Ishikawa (cell line): Measurements from ENCODE around the gene ZBTB20.

ENCODE experiments used
- NFIC ChIP-seq: IDR thresholded peaks from 2 replicates; pipeline ENCODE4 v1.6.1; 2012
- RAD21 ChIP-seq: IDR thresholded peaks from 2 replicates; pipeline ENCODE4 v1.6.1; 2012; ENCODE audit warnings: low read depth

DNA sequence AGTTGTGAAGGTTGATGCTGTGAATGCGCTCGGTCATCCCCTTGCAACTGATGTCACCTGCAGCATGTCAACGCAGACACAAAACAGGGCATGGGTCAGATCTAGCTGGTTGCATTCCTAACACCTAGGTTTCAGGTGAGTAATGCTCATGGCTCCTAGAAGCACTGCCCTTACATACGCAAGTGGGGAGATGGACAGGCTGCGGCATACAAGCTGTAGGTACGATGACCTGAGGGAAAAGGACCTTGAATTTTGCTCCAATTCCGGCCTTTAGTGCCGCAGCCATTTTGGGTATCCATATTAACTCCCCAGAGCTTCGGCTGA is 795.3 kb downstream of the ZBTB20 start:
- TF ChIP-seq RAD21, result no peak
- TF ChIP-seq NFIC, result no peak
